Measurements from ENCODE around the gene TNIK.

DNA sequence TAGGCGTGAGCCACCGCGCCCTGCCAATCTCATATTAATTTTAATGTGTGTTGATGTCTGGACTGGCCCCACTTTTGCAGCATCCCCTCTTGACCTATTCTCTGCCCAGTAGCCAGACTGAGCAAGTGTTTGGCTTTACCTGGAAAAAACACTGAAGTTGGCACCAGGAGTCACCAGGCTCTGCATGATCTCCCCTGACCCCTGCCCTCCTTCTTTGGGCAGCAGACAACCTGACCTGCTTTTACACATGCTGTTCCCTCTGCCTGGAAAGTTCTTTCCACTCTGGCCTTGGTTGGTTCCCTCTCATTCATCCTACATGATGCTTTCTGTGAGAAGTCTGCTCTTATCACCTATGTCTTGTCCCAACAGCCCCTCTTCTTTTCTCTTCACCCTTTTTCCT, 365.8 kb downstream of the TNIK start:
- TF ChIP-seq CTCF (IDR thresholded peaks at IDR 0.05) (no peak), POLR2A (IDR thresholded peaks at IDR 0.05; ENCODE audit: low read depth) (no peak)

All from esophagus muscularis mucosa (tissue), 3 donors.